Fibroblast of lung (primary cell): ENCODE results near the gene LRRFIP1. TPM values are rescaled to one million over a fixed set of nuclear protein-coding genes. Genes with fewer than 3 reads are reported as not detected.
A peak's percentile ranks its signal among the peaks of the same experiment; 100 is the strongest.

Experiments
- DNase-seq, 2 donors: peaks; one replicate each; pipeline versions ENCODE4 v3.0.0 to v3.0.0-alpha.2; 2010; ENCODE audit warnings: low read depth in 2 of 2
- H2AFZ ChIP-seq: 2 replicates; pipeline ENCODE4 v1.5.1; 2012; ENCODE audit warnings: low read length, control low read depth, inconsistent platforms
- H3K27ac ChIP-seq: 2 replicates; pipeline ENCODE4 v1.5.1; 2011; ENCODE audit warnings: low read length, control low read depth; ENCODE audit not compliant: insufficient read depth
- H3K27me3 ChIP-seq: 2 replicates; pipeline ENCODE4 v1.5.1; 2011; ENCODE audit warnings: mild to moderate bottlenecking, low read length; ENCODE audit not compliant: control insufficient read depth, insufficient read depth
- H3K36me3 ChIP-seq: 2 replicates; pipeline ENCODE4 v1.5.1; 2011; ENCODE audit warnings: low read length; ENCODE audit not compliant: control insufficient read depth, insufficient read depth
- H3K4me1 ChIP-seq: 2 replicates; pipeline ENCODE4 v1.5.1; 2011; ENCODE audit warnings: low read length; ENCODE audit not compliant: control insufficient read depth, insufficient read depth; ENCODE audit errors: extremely low read depth
- H3K4me2 ChIP-seq: 2 replicates; pipeline ENCODE4 v1.5.1; 2011; ENCODE audit warnings: low read length, control low read depth; ENCODE audit not compliant: insufficient read depth; ENCODE audit errors: extremely low read depth
- H3K4me3 ChIP-seq, 4 experiments: fragments of 200-600 bp in 1 of 4; sonication (generic) in 1 of 4; replicated peaks in 1 of 4; 2 replicates each; pipeline ENCODE4 v1.5.1; 2011 to 2016; ENCODE audit warnings: low read length in 4 of 4, low read depth in 3 of 4, mild to moderate bottlenecking in 3 of 4, control low read depth in 2 of 4, inconsistent platforms in 1 of 4, mixed read lengths in 1 of 4; ENCODE audit not compliant: insufficient read depth in 1 of 4; ENCODE audit errors: control extremely low read depth in 1 of 4
- H3K79me2 ChIP-seq: 2 replicates; pipeline ENCODE4 v1.5.1; 2012; ENCODE audit warnings: mild to moderate bottlenecking, low read length, inconsistent platforms; ENCODE audit not compliant: control insufficient read depth, insufficient read depth
- H3K9ac ChIP-seq: 2 replicates; pipeline ENCODE4 v1.5.1; 2011; ENCODE audit warnings: mild to moderate bottlenecking, low read length, control low read depth; ENCODE audit not compliant: insufficient read depth
- H3K9me3 ChIP-seq: 2 replicates; pipeline ENCODE4 v1.5.1; 2012; ENCODE audit warnings: low read depth, low read length; ENCODE audit not compliant: control insufficient read depth, insufficient read depth
- H4K20me1 ChIP-seq: 2 replicates; pipeline ENCODE4 v1.5.1; 2011; ENCODE audit warnings: low read length; ENCODE audit not compliant: control insufficient read depth, insufficient read depth; ENCODE audit errors: extremely low read depth
- CTCF ChIP-seq, 2 donors: IDR thresholded peaks in 1 of 2; conservative IDR thresholded peaks in 1 of 2; 1 replicate in 1 of 2; 2 replicates in 1 of 2; pipeline ENCODE4 v1.5.1; 2011 to 2012; ENCODE audit warnings: low read length in 2 of 2, control low read depth in 1 of 2, inconsistent platforms in 1 of 2, low read depth in 1 of 2, mild to moderate bottlenecking in 1 of 2
- EZH2 ChIP-seq: IDR thresholded peaks from 2 replicates; pipeline ENCODE4 v1.5.1; 2012; ENCODE audit warnings: low read length, control low read depth, mild to moderate bottlenecking; ENCODE audit errors: missing control alignments
- polyA plus RNA-seq, 2 donors: library from polyadenylated mRNA; depleted of rRNA in 1 of 2; stranded (reverse) in 1 of 2; unstranded in 1 of 2; fragments of >200 nt; gene quantifications; 2 replicates each; pipeline ENCODE4 v1.2.1, GENCODE V29; 2011 to 2012; ENCODE audit warnings: missing spikeins in 1 of 2
- total RNA-seq: library from RNA; depleted of rRNA; stranded (reverse); fragments of >200 nt; gene quantifications from 2 replicates; pipeline ENCODE4 v1.2.1, GENCODE V29; 2014

LRRFIP1 gene
- total and polyA plus RNA-seq, 2 donors (not counting 1 experiment from before 2014, with no cell fraction given): 58.1 to 113 TPM

GRCh38 chr2:237720444-237720843, 93.1 kb downstream of the LRRFIP1 start:
- H3K4me2 ChIP-seq: no peak overlapping the region
- H3K27me3 ChIP-seq: no peaks in the 10 kb centered on the region
- H3K9me3 ChIP-seq: no peaks in the 10 kb centered on the region
- peaks cover 6% of the 10 kb centered on the region for H3K4me1 ChIP-seq
- no peak overlapping the region for H3K27ac ChIP-seq
- H3K4me3 ChIP-seq: no peak overlapping the region
- H3K36me3 ChIP-seq: peaks cover 5% of the 10 kb centered on the region
- no peaks in the 10 kb centered on the region for H4K20me1 ChIP-seq
- H3K79me2 ChIP-seq: peaks cover 52% of the 10 kb centered on the region
- no peak overlapping the region for H3K9ac ChIP-seq
- TF ChIP-seq CTCF (conservative IDR thresholded peaks at IDR 0.05 in 1 of 2, IDR thresholded peaks at IDR 0.05 in 1 of 2; ENCODE audit: low read depth in 1 of 2, low read length in 2 of 2) (no peak), EZH2 (no peak)
- no peak for DNase-seq
- no peak overlapping the region for H2AFZ ChIP-seq

GRCh38 chr2:237720957-237721356, 93.6 kb downstream of the LRRFIP1 start:
- Histone ChIP-seq H3K9me3 (no peaks in the 10 kb centered on the region), H3K36me3 (peaks cover 5% of the 10 kb centered on the region), H3K79me2 (peaks cover 47% of the 10 kb centered on the region), H3K4me2 (no peak overlapping the region), H3K27ac (no peak overlapping the region), H4K20me1 (no peaks in the 10 kb centered on the region), H3K4me3 (no peak overlapping the region), H3K4me1 (peaks cover 2% of the 10 kb centered on the region), H2AFZ (no peak overlapping the region), H3K9ac (no peak overlapping the region), H3K27me3 (no peaks in the 10 kb centered on the region)
- TF ChIP-seq EZH2 (no peak), CTCF (conservative IDR thresholded peaks at IDR 0.05 in 1 of 2, IDR thresholded peaks at IDR 0.05 in 1 of 2; ENCODE audit: low read depth in 1 of 2, low read length in 2 of 2) (no peak)
- peak in 1 of 2 donors; percentile 98 for DNase-seq

GRCh38 chr2:237721458-237721857, 94.1 kb downstream of the LRRFIP1 start:
- Histone ChIP-seq H2AFZ (no peak overlapping the region), H3K4me2 (no peak overlapping the region), H3K9ac (no peak overlapping the region), H3K27me3 (no peaks in the 10 kb centered on the region), H4K20me1 (no peaks in the 10 kb centered on the region), H3K9me3 (no peaks in the 10 kb centered on the region), H3K4me1 (peaks cover 6% of the 10 kb centered on the region), H3K36me3 (peaks cover 5% of the 10 kb centered on the region), H3K4me3 (no peak overlapping the region), H3K79me2 (peaks cover 48% of the 10 kb centered on the region), H3K27ac (no peak overlapping the region)
- TF ChIP-seq EZH2: no peak
- no peak for TF ChIP-seq CTCF (conservative IDR thresholded peaks at IDR 0.05 in 1 of 2, IDR thresholded peaks at IDR 0.05 in 1 of 2; ENCODE audit: low read depth in 1 of 2, low read length in 2 of 2)
- DNase-seq: no peak
